Gastrocnemius medialis (tissue), 4 donors: ENCODE data around the gene SH2D4B. TPM values are rescaled to one million over a fixed set of nuclear protein-coding genes. Genes with fewer than 3 reads are reported as not detected.

ENCODE experiments used
- ATAC-seq, 2 donors: fragments of 150-250 bp; one replicate each; pipeline ENCODE4 v1.9.1; 2016
- DNase-seq, 2 donors: peaks; one replicate each; pipeline ENCODE4 v3.0.0-alpha.2; 2019
- H3K27ac ChIP-seq, 4 donors: fragments of 200-600 bp; sonication (generic); 1 replicate in 1 of 4; 2 replicates in 3 of 4; pipeline ENCODE4 v1.5.1; 2016 to 2018; ENCODE audit warnings: mild to moderate bottlenecking in 2 of 4, moderate library complexity in 1 of 4
- H3K27me3 ChIP-seq, 3 donors: fragments of 200-600 bp; sonication (generic) in 2 of 3; 1 replicate in 1 of 3; 2 replicates in 2 of 3; pipeline versions ENCODE4 v1.5.1 to v1.6.0; 2016 to 2019; ENCODE audit warnings: mild to moderate bottlenecking in 1 of 3, moderate library complexity in 1 of 3
- H3K36me3 ChIP-seq, 2 donors: fragments of 200-600 bp; sonication (generic) in 1 of 2; one replicate each; pipeline ENCODE4 v1.5.1; 2017 to 2018
- H3K4me1 ChIP-seq, 2 donors: fragments of 200-600 bp; sonication (generic) in 1 of 2; one replicate each; pipeline ENCODE4 v1.5.1; 2016 to 2017; ENCODE audit warnings: mild to moderate bottlenecking in 2 of 2
- H3K4me3 ChIP-seq, 4 donors: fragments of 200-600 bp; sonication (generic) in 3 of 4; 1 replicate in 1 of 4; 2 replicates in 3 of 4; pipeline ENCODE4 v1.5.1; 2016 to 2019; ENCODE audit warnings: mild to moderate bottlenecking in 2 of 4
- H3K9me3 ChIP-seq, 3 donors: fragments of 200-600 bp; sonication (generic) in 2 of 3; 1 replicate in 1 of 3; 2 replicates in 2 of 3; pipeline ENCODE4 v1.5.1; 2016 to 2019
- POLR2A ChIP-seq, 2 donors: fragments of 450-650 bp; IDR thresholded peaks; one replicate each; pipeline ENCODE4 v1.6.1; 2017; ENCODE audit warnings: antibody characterized with exemption in 2 of 2, mild to moderate bottlenecking in 2 of 2, moderate library complexity in 2 of 2
- in situ Hi-C, 4 donors: fragments of 200-750 bp; cut with MboI; loops; one replicate each; pipeline versions ENCODE4 v1.15.0 to v1.8.0; 2017; ENCODE audit warnings: low sequenced_read_pairs in 4 of 4
- intact Hi-C: fragments of 100-400 bp; cut with DNase I; formaldehyde crosslinking; loops from one replicate; pipeline ENCODE4 v1.15.1; 2023; ENCODE audit warnings: low total_unique reads
- total RNA-seq, 4 donors: library from RNA; depleted of rRNA; stranded (reverse); fragments of >200 nt; gene quantifications; one replicate each; pipeline versions ENCODE4 v1.1.0 to v1.2.3, GENCODE V29; 2016
- TF ChIP-seq, protein P1 (sequence below), 5 experiments: fragments of 450-650 bp in 3 of 5; fragments of 200-600 bp in 2 of 5; sonication (generic) in 2 of 5; IDR thresholded peaks in 4 of 5; conservative IDR thresholded peaks in 1 of 5; 1 replicate in 4 of 5; 2 replicates in 1 of 5; pipeline ENCODE4 v1.5.1; 2016 to 2019; ENCODE audit warnings: antibody characterized with exemption in 5 of 5, mild to moderate bottlenecking in 3 of 5, moderate library complexity in 3 of 5

The SH2D4B gene
- total RNA-seq, 4 donors from 2014 or later, result not detected

DNA sequence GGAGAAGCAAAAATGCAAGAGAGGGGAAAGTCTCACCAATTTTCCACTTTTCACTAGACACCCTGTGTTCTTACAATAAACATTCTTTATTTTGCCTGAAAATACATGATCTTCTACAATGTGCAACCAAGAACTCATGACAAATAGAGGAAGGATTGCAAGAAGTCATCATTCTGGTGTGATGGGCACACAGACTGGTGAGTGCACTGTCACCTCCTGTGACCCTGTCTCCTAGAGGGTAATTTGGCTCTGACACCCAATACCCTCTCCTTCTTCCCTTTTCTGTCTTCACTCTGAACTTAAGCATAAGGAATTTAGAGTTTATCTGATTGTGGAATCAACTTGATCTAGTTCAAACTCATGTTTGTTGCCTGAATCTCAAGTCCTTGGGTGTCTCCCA lies 153.7 kb downstream of the SH2D4B start:
- H3K4me3 ChIP-seq, result no peak overlapping the region
- TF ChIP-seq, protein P1, sequence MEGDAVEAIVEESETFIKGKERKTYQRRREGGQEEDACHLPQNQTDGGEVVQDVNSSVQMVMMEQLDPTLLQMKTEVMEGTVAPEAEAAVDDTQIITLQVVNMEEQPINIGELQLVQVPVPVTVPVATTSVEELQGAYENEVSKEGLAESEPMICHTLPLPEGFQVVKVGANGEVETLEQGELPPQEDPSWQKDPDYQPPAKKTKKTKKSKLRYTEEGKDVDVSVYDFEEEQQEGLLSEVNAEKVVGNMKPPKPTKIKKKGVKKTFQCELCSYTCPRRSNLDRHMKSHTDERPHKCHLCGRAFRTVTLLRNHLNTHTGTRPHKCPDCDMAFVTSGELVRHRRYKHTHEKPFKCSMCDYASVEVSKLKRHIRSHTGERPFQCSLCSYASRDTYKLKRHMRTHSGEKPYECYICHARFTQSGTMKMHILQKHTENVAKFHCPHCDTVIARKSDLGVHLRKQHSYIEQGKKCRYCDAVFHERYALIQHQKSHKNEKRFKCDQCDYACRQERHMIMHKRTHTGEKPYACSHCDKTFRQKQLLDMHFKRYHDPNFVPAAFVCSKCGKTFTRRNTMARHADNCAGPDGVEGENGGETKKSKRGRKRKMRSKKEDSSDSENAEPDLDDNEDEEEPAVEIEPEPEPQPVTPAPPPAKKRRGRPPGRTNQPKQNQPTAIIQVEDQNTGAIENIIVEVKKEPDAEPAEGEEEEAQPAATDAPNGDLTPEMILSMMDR (IDR thresholded peaks at IDR 0.05 in 4 of 5, conservative IDR thresholded peaks at IDR 0.05 in 1 of 5), result no peak
- TF ChIP-seq POLR2A (IDR thresholded peaks at IDR 0.05), result no peak
- intact Hi-C loops (no loop called here), in situ Hi-C loops (no loop called here)
- DNase-seq, result no peak
- no peaks in the 10 kb centered on the region for H3K4me1 ChIP-seq
- no peaks in the 10 kb centered on the region for H3K9me3 ChIP-seq
- no peak for ATAC-seq
- no peak overlapping the region for H3K27ac ChIP-seq
- no peaks in the 10 kb centered on the region for H3K27me3 ChIP-seq
- no peaks in the 10 kb centered on the region for H3K36me3 ChIP-seq

DNA sequence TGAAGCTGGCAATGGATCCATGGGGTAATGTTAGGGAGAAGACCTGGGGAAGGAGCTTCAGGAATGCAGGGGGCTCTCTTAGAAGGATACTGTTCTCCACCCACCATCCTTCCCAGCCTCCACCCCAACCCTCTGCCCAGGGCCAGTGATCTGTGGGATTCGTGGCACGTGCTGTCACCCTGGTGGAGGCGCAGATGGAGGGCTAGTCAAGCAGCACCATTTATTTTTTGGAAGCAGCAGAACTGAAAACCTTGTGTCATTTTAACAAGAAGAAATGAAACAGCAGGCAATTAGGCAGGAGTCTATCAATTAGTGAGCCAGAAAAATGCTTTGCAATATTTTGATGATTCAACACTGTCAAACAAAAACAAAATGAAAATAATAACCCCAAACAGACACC lies 155.9 kb downstream of the SH2D4B start:
- no peak overlapping the region for H3K27ac ChIP-seq
- DNase-seq (no peak), ATAC-seq (no peak)
- no peaks in the 10 kb centered on the region for H3K27me3 ChIP-seq
- intact Hi-C loops (no loop called here), in situ Hi-C loops (no loop called here)
- H3K4me1 ChIP-seq, result no peaks in the 10 kb centered on the region
- H3K4me3 ChIP-seq, result no peak overlapping the region
- H3K9me3 ChIP-seq, result no peaks in the 10 kb centered on the region
- TF ChIP-seq POLR2A (IDR thresholded peaks at IDR 0.05), result no peak
- TF ChIP-seq, protein P1 (IDR thresholded peaks at IDR 0.05 in 4 of 5, conservative IDR thresholded peaks at IDR 0.05 in 1 of 5), result no peak
- no peaks in the 10 kb centered on the region for H3K36me3 ChIP-seq

DNA sequence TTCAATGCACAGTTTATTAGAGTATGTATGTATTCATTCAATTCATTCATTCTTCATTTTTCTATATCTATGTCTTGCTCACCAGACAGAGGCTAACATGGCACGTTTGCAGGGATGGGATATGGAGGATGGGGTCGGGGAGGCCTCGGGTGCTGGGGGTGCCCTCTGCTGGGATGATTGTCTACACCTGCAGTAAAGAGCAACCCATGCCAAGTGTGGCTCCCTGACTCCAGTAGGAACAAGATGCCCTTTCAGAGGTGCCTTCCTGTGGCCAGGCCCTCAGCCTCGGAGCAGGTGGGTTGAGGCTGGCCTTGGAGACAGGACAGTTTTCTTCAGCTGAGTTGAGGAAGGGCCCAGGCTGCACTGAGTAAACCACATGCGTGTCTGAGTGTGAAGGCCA lies 157.2 kb downstream of the SH2D4B start:
- no peak for ATAC-seq
- DNase-seq, result no peak
- no peaks in the 10 kb centered on the region for H3K4me1 ChIP-seq
- H3K27me3 ChIP-seq, result no peaks in the 10 kb centered on the region
- no peaks in the 10 kb centered on the region for H3K9me3 ChIP-seq
- TF ChIP-seq POLR2A (IDR thresholded peaks at IDR 0.05), result no peak
- TF ChIP-seq, protein P1 (IDR thresholded peaks at IDR 0.05 in 4 of 5, conservative IDR thresholded peaks at IDR 0.05 in 1 of 5), result no peak
- in situ Hi-C loops, result no loop called here
- no peak overlapping the region for H3K27ac ChIP-seq
- intact Hi-C loops, result no loop called here
- no peak overlapping the region for H3K4me3 ChIP-seq
- H3K36me3 ChIP-seq, result no peaks in the 10 kb centered on the region

Other genes starting within 250 kb of the SH2D4B start
- 1 to 10 TPM in 2 of 4 donors, not detected in 2; 1.3 to 1.8 TPM for gene MAT1A, start 248.2 kb upstream of the SH2D4B start, total RNA-seq
- gene DYDC1, start 181.1 kb upstream of the SH2D4B start, total RNA-seq, result not detected
- not detected for gene DYDC2, start 181.1 kb upstream of the SH2D4B start, total RNA-seq
- 10 to 100 TPM; 19.0 to 29.2 (median 22.5) TPM for gene PRXL2A, start 129.4 kb upstream of the SH2D4B start, total RNA-seq
- gene TSPAN14, start 83.6 kb upstream of the SH2D4B start, total RNA-seq, result 10 to 100 TPM; 22.6 to 29.3 (median 26.9) TPM